ENCODE data around the gene RAP1GAP2.
"Not testable (repeated sequence)": the region's sequence is repeated elsewhere in the genome, so short reads cannot be mapped to it uniquely, and the experiment has no call there.

The RAP1GAP2 gene

DNA sequence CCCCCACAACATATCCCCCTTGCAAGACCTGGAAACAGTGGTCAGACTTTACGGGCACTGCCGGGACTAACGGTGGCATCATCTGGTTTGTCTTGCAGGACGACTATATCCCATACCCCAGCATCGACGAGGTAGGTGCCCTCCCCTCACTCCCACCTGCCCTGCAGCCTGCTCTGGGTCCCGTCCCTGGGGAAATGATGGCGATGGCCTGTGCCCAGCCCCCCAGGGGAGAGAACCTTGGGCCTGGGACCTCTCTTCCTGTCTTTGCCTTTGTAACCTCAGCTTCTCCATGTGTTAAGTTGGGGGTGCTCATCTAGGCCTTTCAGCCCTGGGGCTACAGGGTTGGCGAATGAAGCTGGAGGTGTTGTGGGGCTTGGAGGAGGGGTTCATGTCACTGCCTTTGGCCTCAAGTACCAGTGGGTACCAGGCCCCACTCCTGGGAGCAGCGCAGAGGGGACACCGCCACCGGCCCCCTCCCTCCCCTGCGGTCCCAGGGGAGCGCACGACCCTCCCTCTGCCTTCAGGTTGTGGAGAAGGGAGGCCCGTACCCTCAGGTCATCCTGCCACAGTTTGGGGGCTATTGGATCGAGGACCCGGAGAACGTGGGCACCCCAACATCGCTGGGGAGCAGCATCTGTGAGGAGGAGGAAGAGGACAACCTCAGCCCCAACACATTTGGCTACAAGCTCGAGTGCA lies 167.2 kb downstream of the RAP1GAP2 start:
- DNase-seq (ENCODE audit: extremely low read depth in 1 of 2, low read depth in 1 of 2): no peak

DNA sequence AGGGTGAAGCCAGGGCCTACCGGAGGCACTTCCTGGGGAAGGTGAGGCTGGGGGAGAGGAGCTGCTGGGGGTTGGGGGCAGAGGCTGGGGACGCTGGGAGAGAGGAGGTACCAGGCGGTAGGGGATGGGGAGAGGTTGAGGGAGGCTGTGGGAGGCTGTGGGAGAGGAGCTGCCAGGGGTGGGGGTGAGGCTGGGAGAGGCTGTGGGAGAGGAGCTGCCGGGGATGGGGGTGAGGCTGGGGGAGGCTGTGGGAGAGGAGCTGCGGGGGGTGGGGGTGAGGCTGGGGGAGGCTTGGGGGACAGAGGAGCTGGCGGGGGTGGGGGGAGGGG lies 167.8 kb downstream of the RAP1GAP2 start:
- no peak for DNase-seq (ENCODE audit: extremely low read depth in 1 of 2, low read depth in 1 of 2)

GRCh38 chr17:2964370-2964769 lies 168.1 kb downstream of the RAP1GAP2 start:
- no peak for DNase-seq (ENCODE audit: extremely low read depth in 1 of 2, low read depth in 1 of 2)

DNA sequence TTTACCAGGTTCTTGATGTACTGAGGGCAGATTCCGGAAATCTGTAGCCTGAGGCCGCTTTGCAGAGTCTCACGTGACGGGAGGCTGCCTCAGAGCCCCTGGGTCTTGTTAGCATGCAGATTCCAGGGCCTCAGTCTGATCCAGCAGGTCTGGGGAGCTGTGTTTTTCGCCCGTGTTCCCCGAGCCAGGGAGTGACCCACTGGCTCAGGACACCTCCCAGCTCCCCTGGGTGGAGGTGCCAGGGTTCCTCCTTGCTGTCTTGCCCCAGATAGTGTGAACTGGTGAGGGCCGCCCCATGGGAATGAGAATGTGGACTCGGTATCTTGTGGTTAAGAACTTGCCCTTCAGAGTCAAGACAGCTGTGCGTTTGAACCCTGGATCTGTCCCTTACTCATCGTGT lies 168.6 kb downstream of the RAP1GAP2 start:
- no peak for DNase-seq (ENCODE audit: extremely low read depth in 1 of 2, low read depth in 1 of 2)

GRCh38 chr17:2965621-2966595 lies 169.7 kb downstream of the RAP1GAP2 start:
- no peak for DNase-seq (ENCODE audit: extremely low read depth in 1 of 2, low read depth in 1 of 2)

DNA sequence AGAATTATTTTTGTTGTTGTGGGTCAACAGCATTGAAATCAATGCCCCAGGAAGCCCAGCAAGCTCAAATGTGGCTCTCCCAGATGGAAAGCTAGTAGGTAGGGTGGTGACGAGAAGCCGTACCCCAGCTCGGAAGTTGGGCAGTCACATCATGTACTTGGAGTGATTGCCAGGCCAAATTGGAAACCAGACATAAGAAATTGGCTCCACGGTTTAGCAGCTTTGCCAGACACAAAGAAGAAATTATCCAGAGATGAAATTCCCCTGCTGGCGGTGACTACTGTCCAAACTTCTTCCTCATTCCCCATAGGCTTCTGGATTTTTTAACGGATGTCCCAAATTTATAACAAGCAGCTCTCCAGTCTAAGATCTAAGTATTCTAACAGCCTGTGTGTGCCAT lies 171.3 kb downstream of the RAP1GAP2 start:
- no peak for DNase-seq (ENCODE audit: extremely low read depth in 1 of 2, low read depth in 1 of 2)

- DNase-seq (ENCODE audit: extremely low read depth in 1 of 2, low read depth in 1 of 2): no peak
These were observed 175.6 kb downstream of the RAP1GAP2 start for GRCh38 chr17:2971851-2972250.

DNA sequence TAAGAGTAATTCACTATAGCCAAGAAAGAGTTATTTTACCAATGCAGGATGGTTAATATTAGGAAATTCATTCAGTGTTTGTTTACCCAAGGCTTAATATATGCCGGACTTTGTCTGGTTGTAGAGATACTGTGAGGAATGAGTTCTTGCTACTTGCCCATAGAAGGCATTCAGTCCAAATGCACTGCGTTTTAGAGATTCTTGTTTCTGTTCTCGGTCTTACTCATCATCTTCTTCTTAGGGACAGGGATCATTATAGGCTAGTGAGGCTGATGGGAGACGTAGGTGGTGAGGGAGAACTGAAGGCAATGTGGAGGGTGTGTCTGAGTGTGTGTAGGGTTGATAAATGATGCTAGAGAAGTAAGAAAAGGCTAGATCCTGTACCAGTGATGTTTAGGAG lies 176.5 kb downstream of the RAP1GAP2 start:
- DNase-seq (ENCODE audit: extremely low read depth in 1 of 2, low read depth in 1 of 2): no peak

GRCh38 chr17:2974347-2974746 lies 178.1 kb downstream of the RAP1GAP2 start:
- DNase-seq (ENCODE audit: extremely low read depth in 1 of 2, low read depth in 1 of 2): no peak

GRCh38 chr17:2975469-2975958 lies 179.3 kb downstream of the RAP1GAP2 start:
- no peak for DNase-seq (ENCODE audit: extremely low read depth in 1 of 2, low read depth in 1 of 2)

DNA sequence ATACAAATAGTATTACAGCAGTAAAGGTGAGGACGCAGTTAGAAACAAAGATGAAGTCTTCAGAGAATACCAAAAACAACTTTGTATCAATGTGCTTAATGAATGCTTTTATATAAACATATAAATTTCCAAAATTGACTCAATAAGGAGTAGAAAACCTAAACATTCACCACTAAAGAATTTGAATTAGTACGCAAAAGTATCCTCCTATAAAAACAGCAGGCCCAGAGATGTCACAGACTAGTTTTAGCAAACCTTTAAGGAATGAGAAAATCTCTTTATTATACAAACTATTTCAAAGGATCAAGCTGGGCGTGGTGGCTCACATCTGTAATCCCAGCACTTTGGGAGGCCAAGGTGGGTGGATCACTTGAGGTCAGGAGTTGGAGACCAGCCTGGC lies 180.9 kb downstream of the RAP1GAP2 start:
- DNase-seq (ENCODE audit: extremely low read depth in 1 of 2, low read depth in 1 of 2): no peak

DNA sequence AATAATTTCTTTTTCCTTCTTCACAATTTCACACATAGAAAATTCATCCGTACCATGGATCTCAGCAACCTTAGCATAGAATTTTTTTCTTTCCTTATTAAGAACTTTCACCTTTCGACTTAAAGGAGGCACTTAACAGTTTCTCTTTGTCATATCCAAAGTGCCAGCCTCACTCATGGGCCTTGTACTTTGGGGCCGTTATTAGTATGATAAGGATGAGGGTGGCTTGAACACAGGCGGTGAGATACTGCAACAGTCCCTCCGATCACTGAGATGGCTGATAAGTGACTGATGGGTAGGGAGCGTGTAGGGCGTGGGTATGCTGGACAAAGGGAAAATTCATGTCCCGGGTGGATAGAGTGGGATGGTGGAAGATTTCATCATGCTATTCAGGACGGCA lies 181.9 kb downstream of the RAP1GAP2 start:
- DNase-seq (ENCODE audit: extremely low read depth in 1 of 2, low read depth in 1 of 2): no peak

DNA sequence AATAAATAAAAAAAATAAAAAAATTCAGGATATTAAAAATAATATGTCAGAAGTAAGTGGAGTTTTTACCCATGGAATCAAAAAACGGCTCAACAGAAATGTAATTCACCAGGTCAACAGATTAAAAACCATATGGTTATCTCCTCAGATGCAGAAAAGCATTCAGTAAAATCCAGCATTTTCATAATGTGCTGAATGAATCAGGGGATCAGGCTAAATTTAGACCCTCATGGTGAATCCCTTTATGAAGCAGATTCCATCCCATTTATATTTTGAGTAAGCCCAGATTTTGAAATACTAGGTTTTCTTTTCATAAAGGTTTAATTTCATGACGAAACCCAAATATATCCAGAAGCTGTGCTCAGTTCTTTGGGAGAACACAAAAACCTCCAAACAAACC lies 182.8 kb downstream of the RAP1GAP2 start:
- DNase-seq (ENCODE audit: extremely low read depth in 1 of 2, low read depth in 1 of 2): no peak

DNA sequence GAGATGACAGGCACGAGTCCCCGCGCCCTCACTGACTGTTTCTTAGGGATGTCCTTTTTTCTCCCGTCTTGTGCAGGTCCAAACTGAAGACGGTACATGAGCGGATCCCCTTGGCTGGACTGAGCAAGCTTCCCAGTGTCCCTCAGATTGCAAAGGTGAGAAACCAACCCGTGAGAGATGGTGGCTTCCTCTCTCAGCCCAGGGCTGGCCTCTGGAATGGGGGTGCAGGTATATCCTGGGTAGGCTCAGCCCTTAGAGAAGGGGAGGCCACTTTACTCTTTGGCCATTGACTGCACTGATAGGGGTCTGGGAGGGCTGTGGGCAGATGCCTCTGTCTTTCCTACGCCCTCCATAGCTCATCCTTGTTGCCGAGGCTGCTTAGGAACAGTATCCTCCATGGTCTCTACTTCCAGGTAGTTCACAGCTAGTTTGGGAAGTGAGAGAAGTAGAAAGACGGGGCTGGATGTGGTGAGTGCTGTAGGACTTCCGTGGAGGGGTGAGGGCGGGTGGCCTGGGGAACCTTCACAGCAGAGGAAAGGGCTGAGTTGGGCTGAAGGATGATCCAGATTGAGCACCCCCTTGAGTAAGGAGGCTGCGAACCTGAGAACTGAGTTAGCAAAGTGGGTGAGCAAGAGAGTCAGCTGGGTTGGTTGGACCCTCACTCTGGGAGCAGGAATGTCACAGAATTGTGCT lies 184.1 kb downstream of the RAP1GAP2 start:
- no peak for DNase-seq (ENCODE audit: extremely low read depth in 1 of 2, low read depth in 1 of 2)

DNA sequence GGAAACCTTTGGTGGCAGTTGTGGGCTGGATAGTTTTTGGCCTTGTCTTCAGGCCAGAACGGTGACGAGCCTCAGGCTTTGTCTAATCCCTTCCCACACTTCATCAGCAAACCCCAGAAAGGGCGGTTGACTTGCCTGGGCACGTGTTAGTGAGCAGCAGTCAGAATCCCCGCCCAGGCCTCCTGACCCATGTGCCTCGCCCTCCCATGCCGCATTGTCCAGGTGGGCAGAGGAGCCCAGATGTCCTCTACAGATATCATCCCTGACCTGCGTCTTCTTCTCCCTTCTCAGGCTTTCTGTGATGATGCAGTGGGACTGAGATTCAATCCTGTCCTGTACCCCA lies 184.6 kb downstream of the RAP1GAP2 start:
- no peak for DNase-seq (ENCODE audit: extremely low read depth in 1 of 2, low read depth in 1 of 2)

GRCh38 chr17:2981325-2981724 lies 185.1 kb downstream of the RAP1GAP2 start:
- no peak for DNase-seq (ENCODE audit: extremely low read depth in 1 of 2, low read depth in 1 of 2)

- DNase-seq (ENCODE audit: extremely low read depth in 1 of 2, low read depth in 1 of 2): no peak
These were observed 186.6 kb downstream of the RAP1GAP2 start for GRCh38 chr17:2982854-2983253.

- no peak for DNase-seq (ENCODE audit: extremely low read depth in 1 of 2, low read depth in 1 of 2)
These were observed 187.0 kb downstream of the RAP1GAP2 start for GRCh38 chr17:2983255-2983654.

GRCh38 chr17:2985318-2985717 lies 189.1 kb downstream of the RAP1GAP2 start:
- DNase-seq (ENCODE audit: extremely low read depth in 1 of 2, low read depth in 1 of 2): no peak

GRCh38 chr17:2986925-2987324 lies 190.7 kb downstream of the RAP1GAP2 start:
- no peak for DNase-seq (ENCODE audit: extremely low read depth in 1 of 2, low read depth in 1 of 2)

DNA sequence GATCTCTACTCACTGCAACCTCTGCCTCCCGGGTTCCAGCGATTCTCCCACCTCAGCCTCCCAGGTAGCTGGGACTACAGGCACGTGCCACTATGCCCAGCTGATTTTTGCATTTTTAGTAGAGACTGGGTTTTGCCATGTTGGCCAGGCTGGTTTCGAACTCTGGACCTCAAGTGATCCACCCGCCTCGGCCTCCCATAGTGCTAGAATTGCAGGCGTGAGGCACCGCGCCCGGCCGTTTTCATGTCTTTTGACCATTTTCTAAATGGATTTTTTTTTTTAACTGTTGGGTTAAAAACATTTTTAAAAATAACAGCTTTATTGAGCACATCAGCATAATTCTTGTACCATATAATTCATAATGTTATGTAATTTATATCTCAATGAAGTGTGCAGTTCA lies 193.2 kb downstream of the RAP1GAP2 start:
- not testable (repeated sequence) for DNase-seq (ENCODE audit: extremely low read depth in 1 of 2, low read depth in 1 of 2)

- no peak for DNase-seq (ENCODE audit: extremely low read depth in 1 of 2, low read depth in 1 of 2)
These were observed 193.6 kb downstream of the RAP1GAP2 start for GRCh38 chr17:2989855-2990254.

Data from stimulated activated CD8-positive, alpha-beta memory T cell treated with anti-CD3 and anti-CD28 coated beads, Interleukin-7, amount 100 ng/mL, for 48 hours (primary cell).